D721Med (cell line): ENCODE results near the gene LRRC36.

Source experiments
- DNase-seq: peaks from one replicate; pipeline ENCODE4 v3.0.0; 2011; ENCODE audit warnings: low spot score; ENCODE audit not compliant: insufficient read length
- FAIRE-seq: peaks from 2 replicates; lab custom pipeline; 2011; peaks lifted over from hg19 to GRCh38; lab: Jason Lieb, UNC
- TF ChIP-seq, protein P1 (sequence below): IDR thresholded peaks from 2 replicates; pipeline ENCODE4 v1.5.1; 2012; ENCODE audit warnings: mild to moderate bottlenecking, control low read depth; ENCODE audit not compliant: insufficient read depth; ENCODE audit errors: missing control alignments

LRRC36 gene

GRCh38 chr16:67280090-67281015 is 46.3 kb upstream of the LRRC36 start:
- no peak for DNase-seq
- no peak for FAIRE-seq
- TF ChIP-seq, protein P1, sequence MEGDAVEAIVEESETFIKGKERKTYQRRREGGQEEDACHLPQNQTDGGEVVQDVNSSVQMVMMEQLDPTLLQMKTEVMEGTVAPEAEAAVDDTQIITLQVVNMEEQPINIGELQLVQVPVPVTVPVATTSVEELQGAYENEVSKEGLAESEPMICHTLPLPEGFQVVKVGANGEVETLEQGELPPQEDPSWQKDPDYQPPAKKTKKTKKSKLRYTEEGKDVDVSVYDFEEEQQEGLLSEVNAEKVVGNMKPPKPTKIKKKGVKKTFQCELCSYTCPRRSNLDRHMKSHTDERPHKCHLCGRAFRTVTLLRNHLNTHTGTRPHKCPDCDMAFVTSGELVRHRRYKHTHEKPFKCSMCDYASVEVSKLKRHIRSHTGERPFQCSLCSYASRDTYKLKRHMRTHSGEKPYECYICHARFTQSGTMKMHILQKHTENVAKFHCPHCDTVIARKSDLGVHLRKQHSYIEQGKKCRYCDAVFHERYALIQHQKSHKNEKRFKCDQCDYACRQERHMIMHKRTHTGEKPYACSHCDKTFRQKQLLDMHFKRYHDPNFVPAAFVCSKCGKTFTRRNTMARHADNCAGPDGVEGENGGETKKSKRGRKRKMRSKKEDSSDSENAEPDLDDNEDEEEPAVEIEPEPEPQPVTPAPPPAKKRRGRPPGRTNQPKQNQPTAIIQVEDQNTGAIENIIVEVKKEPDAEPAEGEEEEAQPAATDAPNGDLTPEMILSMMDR, result no peak

GRCh38 chr16:67281536-67282446 is 44.8 kb upstream of the LRRC36 start:
- TF ChIP-seq, protein P1, result no peak
- DNase-seq, result no peak
- no peak for FAIRE-seq

GRCh38 chr16:67282447-67282805 is 44.2 kb upstream of the LRRC36 start:
- TF ChIP-seq, protein P1, result no peak
- FAIRE-seq, result no peak
- DNase-seq, result no peak

GRCh38 chr16:67283039-67283825 is 43.4 kb upstream of the LRRC36 start:
- no peak for DNase-seq
- TF ChIP-seq, protein P1, result no peak
- no peak for FAIRE-seq

DNA sequence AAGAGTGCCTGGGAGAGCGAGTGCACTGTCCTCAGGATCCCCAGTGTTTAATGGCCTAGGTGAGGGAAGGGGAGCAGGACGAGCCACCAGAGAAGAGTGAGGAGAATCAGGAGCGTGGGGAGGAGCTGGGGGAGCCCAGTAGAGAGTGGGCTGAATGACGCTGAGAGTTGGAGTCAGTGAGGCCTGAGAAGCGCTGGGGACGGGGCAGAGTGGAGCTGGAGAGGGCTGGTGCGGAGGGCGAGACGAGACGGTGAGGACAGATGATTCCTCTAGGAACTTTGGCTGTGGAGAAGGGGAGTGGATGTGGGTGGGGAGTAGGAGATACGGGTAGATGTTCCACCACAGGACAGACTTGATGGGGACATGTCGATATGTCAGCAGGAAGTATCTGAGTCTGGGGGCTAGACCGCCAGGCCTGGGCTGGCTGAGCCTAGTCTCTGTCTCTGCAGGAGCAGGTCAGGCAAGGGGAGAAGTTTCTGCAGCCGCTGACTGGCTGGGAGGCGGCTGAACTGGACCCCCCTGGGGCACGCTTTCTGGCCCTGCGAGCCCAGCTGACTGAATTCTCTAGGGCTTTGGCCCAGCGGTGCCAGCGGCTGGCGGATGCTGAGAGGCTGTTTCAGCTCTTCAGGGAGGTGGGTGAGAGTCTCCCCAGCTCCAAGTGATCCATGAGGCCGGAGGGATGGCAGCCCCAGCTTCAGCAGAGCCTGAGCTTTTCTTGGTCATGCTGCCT is 42.6 kb upstream of the LRRC36 start:
- FAIRE-seq, result no peak
- no peak for DNase-seq

More for the DNA sequence above, 42.6 kb upstream of the LRRC36 start:
- TF ChIP-seq, protein P1, result no peak
